D721Med (cell line): ENCODE results near the gene SAMD4B.
A peak's percentile ranks its signal among the peaks of the same experiment; 100 is the strongest.

ENCODE experiments used
- DNase-seq: peaks from one replicate; pipeline ENCODE4 v3.0.0; 2011; ENCODE audit warnings: low spot score; ENCODE audit not compliant: insufficient read length
- FAIRE-seq: peaks from 2 replicates; lab custom pipeline; 2011; peaks lifted over from hg19 to GRCh38; lab: Jason Lieb, UNC
- CTCF ChIP-seq: IDR thresholded peaks from 2 replicates; pipeline ENCODE4 v1.5.1; 2012; ENCODE audit warnings: mild to moderate bottlenecking, control low read depth; ENCODE audit not compliant: insufficient read depth; ENCODE audit errors: missing control alignments

Gene SAMD4B

DNA sequence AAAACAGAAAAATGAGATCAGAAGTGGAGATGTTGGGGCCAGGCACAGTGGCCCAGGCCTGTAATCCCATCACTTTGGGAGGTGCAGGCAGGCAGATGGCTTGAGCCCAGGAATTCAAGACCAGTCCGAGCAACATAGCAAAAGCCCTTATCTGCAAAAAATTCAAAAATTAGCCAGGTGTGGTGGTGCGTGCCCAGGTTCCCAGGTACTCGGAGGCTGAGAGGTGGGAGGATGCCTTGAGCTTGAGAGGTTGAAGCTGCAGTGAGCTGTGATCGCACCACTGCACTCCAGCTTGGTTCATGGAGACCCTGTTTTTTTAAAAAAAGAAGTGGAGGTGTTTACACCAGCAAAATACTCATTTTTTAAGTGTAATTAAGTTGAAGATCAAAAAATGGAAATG lies 57.8 kb downstream of the SAMD4B start:
- FAIRE-seq = no peak
- TF ChIP-seq CTCF = no peak

DNA sequence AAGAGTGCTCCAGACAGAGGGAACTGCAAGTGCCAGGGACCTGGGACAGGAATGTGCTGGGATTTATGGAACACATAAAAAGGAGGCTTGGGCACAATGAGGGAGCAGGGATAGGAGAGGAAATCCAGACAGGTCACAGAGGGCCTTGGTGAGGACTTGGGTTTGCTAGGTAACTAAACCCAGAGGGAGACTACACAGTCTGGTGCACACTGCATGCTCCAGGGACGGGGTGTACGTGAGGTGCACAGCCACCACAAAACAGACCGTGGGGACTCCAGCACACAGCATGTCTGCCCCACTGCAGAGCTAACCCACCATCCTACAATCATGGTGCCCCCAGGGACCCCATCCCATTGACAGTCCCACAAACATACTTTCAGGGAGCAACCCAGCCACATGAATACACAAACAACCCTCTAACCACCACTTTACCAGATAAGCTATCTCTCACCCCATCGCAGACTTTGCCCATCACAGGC lies 58.9 kb downstream of the SAMD4B start:
- no peak for TF ChIP-seq CTCF
- no peak for FAIRE-seq
- no peak for DNase-seq

More for the DNA sequence above, 57.8 kb downstream of the SAMD4B start:
- no peak for DNase-seq

DNA sequence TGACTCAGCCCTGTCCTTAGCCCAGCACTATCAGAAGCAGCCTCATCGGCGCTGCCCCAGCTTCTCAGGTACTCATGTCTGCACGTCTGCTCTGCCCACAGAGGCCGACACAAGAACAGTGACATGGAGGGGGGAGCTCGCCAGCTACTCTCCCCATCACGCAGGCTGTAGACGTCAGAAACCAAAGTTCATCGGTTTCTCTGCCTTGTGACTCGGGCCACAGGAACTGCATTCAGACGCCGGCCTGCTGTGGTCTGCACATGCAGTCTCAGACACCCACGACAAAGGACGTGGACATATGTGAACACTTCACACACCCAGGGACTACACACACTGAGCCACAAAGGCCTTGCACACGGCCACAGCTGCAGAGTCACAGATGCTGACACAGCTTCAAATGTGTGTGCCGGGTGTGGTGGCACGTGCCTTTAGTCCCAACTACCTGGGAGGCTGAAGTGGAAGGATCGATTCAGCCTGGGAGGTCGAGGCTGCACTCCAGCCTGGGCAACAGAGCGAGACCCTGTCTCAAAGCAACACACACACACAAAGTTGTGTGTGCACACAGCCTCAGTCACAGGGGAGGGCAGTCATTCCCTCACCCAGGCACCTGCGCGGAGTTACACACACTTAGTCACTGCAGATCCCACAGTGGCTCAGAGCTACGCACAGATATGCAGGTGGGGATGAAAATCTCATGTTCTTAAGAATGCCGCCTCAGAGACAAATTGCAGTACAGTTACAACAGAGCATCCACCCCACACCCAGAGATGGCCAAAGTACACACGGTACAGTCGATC lies 59.5 kb downstream of the SAMD4B start:
- DNase-seq (no peak), FAIRE-seq (no peak)
- no peak for TF ChIP-seq CTCF

- TF ChIP-seq CTCF = no peak
- no peak for DNase-seq
- no peak for FAIRE-seq
Measured at GRCh38 chr19:39402346-39403300, 60.4 kb downstream of the SAMD4B start.

- TF ChIP-seq CTCF = no peak
- peak; percentile 87 for DNase-seq
- no peak for FAIRE-seq
Measured at GRCh38 chr19:39403331-39404312, 61.4 kb downstream of the SAMD4B start.

- FAIRE-seq (no peak), DNase-seq (no peak)
- no peak for TF ChIP-seq CTCF
Measured at GRCh38 chr19:39405261-39405957, 63.2 kb downstream of the SAMD4B start.
